Esophagus mucosa (tissue), 1 donor: ENCODE data around the gene SCTR. TPM values are rescaled to one million over a fixed set of nuclear protein-coding genes. Genes with fewer than 3 reads are reported as not detected.
"Not testable (repeated sequence)": the region's sequence is repeated elsewhere in the genome, so short reads cannot be mapped to it uniquely, and the experiment has no call there.

Source experiments
- ATAC-seq: fragments of 200-7000 bp; cut with Tn5 transposase; one replicate; pipeline ENCODE4 v1.9.1; 2020
- total RNA-seq: library from RNA; stranded (reverse); gene quantifications from one replicate; pipeline ENCODE4 v1.2.4, GENCODE V29; 2023
- donor health status: DM: yes; HTN: yes; CAD: no.

The SCTR gene
- total RNA-seq, 1 donor from 2014 or later: not detected

DNA sequence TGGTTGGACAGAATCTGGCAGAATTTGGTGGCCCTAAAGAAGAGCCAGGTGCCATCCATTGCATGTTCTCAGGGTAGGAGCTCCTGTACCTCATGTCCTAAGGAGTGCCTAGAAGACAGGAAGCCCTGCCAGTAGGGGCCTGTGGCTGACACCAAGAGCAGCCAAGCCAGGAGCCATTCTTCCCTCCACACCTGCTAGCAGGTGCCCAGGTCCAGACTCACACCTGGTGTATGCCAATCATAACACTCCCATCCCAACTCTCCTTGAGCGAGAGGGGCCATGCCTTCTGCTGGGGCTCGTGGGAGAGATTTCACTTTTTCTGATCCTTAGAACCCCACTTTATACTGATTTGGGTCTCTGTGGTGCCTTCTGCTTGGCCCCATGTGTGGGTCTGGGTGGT, 119.1 kb downstream of the SCTR start:
- no peak for ATAC-seq

DNA sequence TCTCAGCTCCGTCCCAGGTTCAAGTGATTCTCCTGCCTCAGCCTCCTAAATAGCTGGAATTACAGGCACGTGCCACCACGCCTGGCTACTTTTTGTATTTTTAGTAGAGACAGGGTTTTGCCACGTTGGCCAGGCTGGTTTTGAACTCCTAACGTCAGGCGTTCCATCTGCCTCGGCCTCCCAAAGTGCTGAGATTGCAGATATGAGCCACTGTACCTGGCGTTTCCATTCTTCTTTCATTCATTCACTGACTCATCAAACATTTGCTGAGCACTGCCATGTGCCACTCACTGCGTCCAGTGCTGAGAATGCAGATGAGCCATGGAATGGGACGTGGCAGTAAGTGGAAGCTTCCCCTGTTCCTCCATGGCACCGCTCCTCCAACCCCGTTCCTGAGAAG, 120.7 kb downstream of the SCTR start:
- not testable (repeated sequence) for ATAC-seq

DNA sequence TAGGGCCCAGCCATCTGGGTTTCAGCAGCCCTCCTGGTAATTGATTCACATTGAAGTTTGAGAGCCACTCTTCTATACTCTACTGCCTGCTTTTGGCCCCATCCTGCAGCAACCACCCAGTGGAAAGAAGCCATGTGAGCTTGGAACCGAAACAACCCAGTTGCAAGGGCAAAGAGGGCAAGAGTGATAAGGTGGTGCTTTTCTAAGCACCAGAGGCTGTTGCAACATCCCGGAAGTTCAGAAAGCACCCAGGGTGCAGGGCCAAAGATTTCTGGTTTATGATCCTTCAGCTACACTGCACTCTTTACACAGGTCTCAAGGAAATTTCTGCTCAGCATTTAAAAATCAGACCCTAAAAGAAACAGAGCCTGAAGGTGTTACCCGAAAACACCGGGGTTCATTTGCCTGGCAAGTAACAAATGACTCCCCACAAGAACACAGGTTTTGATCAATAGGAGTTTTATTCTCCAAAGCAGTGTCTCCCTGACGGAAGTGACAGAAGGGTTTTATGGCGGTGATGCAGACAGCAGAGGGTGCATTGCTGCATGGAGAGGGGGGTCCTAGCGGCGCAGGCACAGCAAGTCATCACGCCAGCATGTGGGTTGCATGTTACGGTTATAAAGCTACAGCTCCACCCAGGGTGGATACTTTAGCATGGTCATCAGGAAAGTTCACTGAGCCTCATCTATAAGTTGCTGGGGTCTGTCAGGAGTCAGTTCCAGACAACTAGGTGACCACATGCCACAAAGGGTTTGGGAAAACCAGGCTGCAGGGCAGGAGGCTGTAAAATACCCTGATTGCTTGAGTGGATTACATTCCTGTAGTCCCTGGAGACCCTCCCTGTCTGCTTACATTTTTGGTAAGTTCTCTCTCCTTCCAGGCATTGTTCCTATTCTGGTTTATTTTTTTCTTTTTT, 121.4 kb downstream of the SCTR start:
- ATAC-seq: peak; percentile 35

DNA sequence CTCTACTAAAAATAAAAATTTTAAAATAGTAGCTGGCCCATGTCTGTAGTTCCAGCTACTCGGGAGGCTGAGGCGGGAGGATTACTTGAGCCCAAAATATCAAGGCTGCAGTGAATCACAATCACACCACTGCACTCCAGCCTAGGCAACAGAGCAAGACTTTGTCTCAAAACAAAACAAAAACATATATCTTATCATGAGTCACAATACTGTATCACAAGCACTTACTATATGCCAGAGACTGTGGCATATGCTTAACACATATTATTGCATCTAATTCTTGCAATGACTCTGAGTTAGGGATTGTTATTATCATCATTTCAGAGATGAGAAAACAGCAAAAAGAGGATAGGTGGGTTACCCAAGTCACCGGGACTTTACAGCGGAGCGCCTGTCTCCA, 122.2 kb downstream of the SCTR start:
- no peak for ATAC-seq

DNA sequence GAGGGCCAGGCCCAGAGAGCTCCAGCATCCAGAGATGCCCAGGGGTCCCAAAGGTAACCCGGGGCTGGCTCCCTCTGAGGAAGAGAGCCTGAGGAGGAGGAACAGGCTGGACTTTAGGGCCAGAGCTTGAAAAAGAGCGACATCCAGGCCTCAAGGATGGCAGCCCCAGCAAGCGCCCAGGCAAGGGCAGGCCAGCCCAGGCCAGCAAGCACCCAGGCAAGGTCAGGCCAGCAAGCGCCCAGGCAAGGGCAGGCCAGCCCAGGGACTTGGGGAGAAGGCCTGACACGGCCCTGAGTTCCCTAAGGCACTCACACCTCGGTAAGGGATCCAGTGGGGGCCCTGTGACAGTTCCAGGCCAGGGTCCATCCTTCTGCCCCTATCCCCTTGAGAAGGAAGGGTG, 127.1 kb downstream of the SCTR start:
- ATAC-seq: no peak

DNA sequence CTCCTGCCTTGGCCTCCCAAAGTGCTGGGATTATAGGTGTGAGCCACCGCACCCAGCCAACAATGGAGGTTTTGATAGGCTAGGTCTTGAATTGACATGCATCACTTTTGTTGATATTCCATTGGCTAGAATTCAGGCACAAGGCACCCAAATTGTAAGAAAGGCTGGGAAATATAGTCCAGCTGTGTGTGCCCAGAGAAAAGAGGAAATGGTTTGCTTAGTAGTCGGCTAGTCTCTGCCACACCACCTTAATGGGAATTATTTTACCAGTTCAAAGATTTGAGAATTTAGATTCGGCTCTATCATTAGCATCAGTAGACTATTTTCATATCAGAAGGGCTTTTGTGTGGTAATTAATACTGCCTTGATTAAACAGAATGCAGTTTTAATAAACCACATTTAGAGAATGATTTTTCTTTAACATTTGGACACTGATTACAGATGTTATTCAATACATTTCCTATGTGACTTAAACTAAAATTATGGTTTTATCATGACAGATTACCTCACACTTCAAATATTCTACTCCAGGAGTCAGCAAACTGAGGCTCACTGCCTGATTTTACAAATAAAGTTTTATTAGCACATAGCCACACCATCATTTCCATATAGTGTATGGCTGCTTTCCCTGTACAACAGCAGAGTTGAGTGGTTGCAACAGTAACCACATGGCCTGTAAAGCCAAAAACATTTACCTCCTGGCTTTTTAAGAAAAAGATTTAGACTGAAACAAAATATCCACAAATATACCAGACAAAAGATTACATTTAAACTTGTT, 130.1 kb downstream of the SCTR start:
- ATAC-seq: no peak

Other genes with a start within 250 kb of the SCTR start
- 8.0 TPM for gene C2orf76, start 157.6 kb downstream of the SCTR start, total RNA-seq
- 337 TPM for gene DBI, start 157.5 kb downstream of the SCTR start, total RNA-seq
- gene TMEM37, start 92.6 kb downstream of the SCTR start, total RNA-seq: 6.0 TPM
- gene CFAP221, start 20.0 kb upstream of the SCTR start, total RNA-seq: not detected
- 5.3 TPM for gene TMEM177, start 154.7 kb upstream of the SCTR start, total RNA-seq
- gene PTPN4, start 235.4 kb upstream of the SCTR start, total RNA-seq: 20.4 TPM